Germinal center (tissue), 1 donor: Measurements from ENCODE around the gene ACER1.
A peak's percentile ranks its signal among the peaks of the same experiment; 100 is the strongest.
"Not testable (repeated sequence)": the region's sequence is repeated elsewhere in the genome, so short reads cannot be mapped to it uniquely, and the experiment has no call there.

Source experiments
- DNase-seq: peaks from one replicate; pipeline ENCODE4 v3.0.0; 2012; ENCODE audit warnings: mixed read lengths, low spot score

The ACER1 gene

DNA sequence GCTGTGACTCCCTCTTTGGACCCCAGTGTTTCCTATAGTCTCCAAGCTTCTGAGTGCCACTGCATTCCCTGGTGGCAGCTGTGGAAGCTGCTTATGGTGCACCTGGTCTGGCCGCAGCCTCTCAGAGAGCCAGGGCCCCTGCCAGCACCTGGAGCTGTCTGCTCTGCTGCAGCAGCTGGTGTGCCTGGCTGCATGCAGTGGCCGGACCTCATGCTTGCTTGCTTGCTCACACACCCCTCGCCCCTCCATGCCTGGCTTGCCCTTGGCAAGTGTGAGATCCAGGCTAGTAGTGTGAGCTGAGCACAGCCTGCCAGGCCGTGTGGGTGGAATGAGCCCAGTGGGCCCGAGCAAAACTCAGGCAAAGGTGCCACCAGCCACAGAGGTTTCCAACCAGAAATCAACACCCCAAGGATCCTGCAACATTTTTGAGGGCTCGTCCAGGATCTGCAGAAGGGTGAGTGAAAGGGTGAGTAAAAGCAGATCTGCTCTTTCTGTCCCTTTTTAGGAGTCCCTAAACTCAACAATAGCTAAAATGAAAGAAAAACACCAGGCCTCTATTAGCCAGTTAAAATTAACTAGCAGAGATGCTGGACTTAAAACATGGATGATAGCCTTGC, 46.0 kb downstream of the ACER1 start:
- DNase-seq, result no peak

DNA sequence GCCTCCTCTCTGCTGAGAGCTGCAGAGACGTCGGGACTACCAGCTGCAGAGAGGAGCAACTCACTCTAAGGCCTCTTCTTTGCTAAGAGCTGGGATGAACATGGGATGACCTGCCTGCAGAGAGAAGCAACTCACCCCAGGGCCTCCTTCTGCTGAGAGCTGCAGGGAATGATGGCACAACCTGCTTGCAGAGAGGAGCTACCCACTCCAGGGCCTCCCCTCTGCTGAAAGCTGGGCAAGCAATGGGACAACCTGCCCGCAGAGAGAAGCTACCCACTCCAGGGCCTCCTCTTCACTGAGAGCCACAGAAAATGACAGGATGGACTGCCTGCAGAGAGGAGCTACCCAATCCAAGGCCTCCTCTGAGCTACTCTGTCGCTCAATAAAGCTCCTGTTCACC, 46.7 kb downstream of the ACER1 start:
- no peak for DNase-seq

DNA sequence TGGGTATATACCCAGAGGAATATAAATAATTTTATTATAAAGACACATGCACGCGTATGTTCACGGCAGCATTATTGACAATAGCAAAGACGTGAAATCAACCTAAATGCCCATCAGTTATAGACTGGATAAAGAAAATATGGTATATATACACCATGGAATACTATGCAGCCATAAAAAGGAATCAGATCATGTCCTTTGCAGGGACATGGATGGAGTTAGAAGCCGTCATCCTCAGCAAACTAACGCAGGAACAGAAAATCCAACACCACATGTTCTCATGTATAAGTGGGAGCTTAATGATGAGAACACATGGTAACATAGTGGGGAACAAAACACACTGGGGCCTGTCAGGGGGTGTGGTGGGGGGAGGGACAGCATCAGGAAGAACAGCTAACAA, 51.0 kb downstream of the ACER1 start:
- DNase-seq, result not testable (repeated sequence)

DNA sequence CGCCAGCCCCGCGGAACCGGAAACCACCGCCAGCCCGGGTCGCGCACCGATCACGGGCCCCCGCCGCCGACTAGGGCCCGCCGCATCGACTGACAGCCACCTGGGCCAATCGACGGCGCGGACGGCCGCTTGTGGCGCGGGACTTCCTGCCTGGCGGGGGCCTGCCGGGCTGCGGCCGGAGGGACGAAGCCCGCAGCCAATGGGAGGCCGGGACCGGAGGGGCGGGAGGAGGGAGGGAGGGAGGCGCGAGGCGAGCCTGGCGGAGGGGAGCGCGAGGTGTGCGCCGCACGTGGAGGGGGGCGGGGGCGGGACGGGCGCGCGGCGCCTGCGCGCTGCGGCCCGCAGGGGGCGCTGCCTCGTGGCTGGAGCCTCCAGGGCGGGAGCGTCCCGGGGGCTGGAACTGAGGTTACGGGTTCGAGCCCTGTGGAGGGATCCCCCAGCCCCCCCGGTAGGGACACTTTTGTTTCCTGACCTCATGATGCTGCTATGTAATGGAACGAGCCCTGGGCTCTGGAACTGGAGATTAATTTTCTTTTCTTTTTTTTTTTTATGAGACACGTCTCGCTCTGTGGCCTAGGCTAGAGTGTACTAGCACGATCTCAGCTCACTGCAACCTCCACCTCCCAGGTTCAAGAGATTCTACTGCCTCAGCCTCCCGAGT, 53.4 kb downstream of the ACER1 start, which contains the start of gene MLLT1:
TSS of gene MLLT1 (minus strand) at position 45 of the 661 bp plus-strand sequence. CDS start 191 bp downstream, outside the sequence.
- DNase-seq, result peak; percentile 100

- DNase-seq, result no peak
These were observed 53.8 kb downstream of the ACER1 start for GRCh38 chr19:6279620-6279930.

DNA sequence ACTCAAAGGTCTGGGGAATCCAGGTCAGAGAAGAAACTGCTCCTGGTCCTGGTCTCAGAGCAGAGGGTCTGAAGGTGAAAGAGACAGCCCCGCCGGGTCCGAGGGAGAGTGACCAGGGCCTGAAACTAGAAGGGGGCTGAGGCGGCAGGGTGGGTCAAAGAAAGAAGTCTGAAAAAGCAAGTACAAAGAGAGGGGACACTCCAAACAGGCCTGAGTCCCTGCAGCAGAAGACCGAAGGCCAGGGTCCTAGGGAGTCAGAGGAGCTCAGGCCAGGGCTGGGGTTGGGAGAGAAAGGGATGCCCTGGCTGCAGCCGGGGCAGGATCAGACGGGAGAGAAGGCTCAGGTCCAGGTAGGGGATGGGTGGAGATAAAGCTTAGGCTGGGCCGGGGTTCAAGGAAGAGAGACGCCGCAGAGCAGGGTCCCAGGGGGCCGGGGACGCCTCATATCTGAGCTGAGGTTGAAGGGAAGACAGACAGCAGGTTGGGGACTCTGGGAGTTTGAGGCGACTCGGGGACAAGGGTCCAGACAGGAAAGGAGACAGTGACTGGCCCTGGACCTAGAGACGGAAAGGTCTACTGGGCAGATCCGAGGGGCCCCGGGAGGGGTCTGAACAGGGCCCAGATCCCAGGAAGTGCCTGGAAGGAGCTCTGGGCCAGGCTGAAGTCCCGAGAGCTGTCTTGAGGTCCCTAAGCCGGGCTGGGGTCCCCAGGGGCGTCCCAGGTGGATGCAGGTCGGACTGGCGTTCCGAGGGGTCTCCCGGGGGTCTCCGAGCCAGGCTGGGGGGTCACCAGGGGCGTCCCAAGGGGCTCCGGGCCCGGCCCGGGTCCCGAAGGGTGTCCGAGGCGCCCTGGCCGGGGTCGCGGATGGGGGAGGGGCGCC, 54.4 kb downstream of the ACER1 start:
- no peak for DNase-seq

- DNase-seq, result no peak
These were observed 55.4 kb downstream of the ACER1 start for GRCh38 chr19:6278051-6278450.

DNA sequence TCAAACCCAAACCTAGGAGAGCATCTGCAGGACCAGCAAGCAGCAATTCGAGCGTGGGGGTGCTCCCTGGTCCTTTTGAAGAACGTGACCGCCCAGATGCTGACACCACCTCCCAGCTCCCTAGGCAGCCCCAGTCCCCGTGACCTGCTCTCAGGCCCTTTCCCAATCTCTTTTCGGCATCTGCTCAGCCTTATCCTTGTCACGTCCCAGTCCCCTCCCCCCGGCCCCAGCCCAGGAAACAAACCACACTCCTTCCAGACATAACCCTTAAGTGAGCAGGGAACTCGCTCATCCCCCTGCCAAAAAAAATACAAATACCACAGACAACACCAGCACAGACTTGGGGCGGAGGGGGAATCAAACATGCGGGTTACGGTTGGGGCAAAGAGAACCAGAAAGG, 57.0 kb downstream of the ACER1 start:
- no peak for DNase-seq

DNA sequence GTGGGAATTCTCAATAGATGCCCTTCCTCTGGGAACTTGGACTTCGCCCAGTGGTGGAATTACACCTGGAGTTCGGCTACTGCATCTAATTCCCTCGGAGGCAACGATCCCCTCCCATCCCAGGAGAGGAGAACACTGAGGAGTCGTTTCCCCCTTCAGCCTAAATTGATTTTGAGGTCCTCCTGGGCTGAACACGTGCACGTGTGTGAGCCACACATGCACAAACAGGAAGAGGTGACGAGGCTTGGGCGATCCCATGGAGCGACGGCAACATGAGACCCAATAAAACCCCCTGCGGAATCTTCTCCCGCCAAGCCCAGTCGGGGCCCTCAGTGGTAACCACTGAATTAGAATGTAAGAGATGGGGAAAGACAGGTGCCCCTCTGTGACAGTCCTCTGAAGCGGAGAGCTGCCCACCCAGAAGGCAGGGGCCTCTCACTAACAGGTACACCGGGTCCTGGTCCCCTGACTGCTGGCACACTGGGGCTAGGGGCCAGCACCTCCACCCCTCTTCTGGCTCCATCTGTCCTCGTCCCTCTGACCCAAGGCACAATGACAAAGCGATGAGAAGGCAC, 58.2 kb downstream of the ACER1 start:
- no peak for DNase-seq

DNA sequence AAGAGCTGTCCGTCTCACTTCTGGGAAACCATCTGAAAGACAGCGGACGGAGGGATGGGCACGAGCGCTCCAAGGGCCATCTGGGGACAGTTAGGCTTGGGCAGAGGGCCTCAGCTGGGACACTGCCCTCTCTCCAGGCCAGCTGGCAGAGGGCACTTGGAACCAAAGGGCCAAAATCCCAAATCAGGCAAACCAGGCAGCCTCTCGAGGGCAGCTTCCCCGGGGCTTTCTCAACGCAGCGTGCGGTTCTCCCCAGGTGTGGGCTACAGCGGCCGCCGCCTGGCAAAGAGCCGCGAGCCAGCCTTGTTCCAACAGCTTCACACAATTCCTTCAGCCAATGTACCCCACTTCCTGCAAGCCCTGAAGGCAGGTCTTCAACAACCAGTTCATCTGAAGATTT, 58.7 kb downstream of the ACER1 start:
- no peak for DNase-seq

- no peak for DNase-seq
These were observed 59.5 kb downstream of the ACER1 start for GRCh38 chr19:6273701-6274601.

- DNase-seq, result no peak
These were observed 60.4 kb downstream of the ACER1 start for GRCh38 chr19:6272913-6273600.

DNA sequence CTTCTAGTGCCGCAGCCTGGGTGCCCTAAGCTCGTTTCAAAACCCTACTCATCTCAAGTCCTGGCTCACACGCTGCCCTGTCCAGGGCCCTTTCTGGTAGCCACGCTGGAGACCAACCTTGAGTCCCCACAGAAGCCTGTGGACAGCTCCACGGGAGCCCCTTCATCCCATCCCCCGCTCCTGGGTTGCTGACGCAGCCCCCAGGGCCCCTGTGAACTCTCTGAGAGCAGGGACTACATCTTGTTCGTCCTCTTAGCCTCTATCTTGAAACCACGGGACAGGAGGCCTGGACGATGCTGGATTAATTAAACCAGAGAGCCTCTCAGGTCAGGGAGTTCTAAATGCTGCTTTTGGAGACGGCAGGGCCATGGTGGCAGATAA, 61.0 kb downstream of the ACER1 start:
- DNase-seq, result no peak

DNA sequence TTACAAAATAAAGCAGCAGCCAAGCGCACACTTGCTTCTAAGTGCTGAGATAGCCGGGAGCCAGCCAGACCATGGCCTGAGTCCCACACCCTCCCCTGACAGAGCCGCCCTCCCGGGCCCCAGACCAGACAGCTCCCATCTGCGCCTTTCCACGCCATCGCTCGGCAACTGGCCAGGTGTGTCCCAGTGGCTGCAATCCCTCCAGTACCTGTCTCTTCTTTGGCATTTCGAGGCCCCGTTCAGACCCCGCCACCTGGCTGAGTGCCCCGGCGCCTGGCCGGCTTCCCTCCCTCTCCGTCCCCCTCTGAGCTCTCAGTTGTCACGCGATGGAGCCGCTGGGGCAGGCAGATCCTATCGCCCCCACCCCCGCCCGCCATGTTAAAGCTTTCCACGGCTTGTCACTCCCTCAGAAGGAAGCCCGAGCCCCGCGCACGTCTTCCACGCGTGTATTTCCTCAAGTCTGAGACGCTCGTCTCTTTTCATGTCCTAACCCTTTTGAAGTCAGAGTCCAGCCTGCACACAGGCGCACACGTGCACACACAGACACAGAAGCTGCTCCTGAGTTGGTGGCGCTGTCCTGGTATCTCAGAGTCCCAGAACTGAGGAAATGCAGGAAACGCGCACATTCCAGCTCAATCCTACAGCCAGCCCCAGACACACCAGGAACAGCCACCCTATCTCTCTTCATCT, 61.5 kb downstream of the ACER1 start:
- no peak for DNase-seq

GRCh38 chr19:6271251-6271650, 62.2 kb downstream of the ACER1 start:
- no peak for DNase-seq

DNA sequence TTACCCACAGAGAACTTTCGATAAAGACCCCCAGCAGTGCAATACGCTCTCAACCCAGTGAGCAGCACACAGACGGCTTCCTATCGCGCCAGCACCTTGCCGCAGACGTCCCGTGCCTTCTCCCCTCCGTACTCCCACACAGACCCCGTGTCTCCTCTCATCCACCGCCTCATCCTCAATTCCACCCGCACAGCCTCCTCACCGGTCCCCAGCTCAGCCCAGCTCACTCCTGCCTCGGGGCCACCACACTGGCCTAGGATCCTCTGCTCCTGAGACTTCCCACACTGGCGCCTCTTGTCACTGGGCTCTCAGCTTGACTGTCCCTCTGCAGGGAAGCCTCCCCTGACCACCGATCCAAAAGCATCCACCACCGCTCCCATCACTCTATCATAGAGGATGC, 62.6 kb downstream of the ACER1 start:
- no peak for DNase-seq

GRCh38 chr19:6270076-6270745, 63.2 kb downstream of the ACER1 start:
- DNase-seq, result no peak

DNA sequence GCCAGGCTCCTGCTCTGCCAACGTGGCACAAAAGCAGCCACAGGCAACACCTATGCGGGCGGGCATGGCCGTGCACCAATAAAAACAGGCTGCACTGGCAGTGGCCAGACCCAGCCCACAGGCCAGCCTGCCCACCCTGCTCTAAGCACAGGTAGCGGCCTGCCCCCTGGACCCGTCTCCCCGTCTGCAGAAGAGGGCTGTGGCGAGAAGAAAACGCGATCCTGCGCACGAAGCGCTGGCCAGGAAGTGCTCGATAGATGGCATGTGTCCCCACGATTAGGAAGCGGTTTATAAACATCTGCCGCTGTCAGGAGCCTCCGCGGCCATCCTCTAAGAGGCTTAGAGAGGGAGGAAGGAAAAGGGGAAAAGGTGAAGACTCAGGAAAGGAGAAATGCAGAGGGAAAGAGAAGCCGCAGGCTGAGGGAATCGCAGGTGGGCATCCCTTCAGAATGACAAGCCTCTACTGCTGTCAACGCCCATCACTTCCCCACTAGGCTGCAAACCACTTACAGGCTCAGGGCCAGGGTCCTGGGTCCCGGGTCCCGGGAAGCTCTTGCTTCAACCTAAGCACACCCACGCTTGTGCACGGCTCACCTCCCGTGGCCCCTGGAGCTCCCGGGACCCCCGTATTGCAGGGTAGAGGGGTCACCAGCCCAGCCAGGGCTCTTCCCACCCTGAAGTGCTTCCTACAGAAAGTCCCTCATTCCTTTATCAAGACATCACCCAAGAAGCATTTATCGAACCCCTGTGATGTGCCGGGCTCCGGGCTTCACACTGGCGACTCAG, 64.1 kb downstream of the ACER1 start:
- DNase-seq, result no peak

DNA sequence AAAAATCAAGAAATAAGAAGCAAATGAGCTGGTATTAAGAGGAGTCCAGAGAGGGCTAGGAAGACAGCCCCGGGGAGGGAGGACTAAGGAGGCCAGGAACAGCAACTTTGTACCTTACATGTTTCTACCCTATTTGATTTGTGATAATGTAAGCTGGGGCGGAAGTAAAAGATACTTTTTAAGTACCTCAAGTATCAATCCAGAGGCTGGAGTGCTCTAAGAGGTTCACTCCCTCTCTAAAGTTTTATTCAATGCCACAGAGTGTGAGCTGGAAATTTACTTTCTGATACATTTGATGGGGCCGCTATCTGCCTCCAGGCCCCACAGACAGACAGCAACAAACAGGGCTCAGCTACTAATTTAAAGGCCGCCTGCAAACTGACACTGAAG, 65.0 kb downstream of the ACER1 start:
- no peak for DNase-seq
